DND-41 (cell line): ENCODE measurements around the gene RELN.

Experiments used
- ATAC-seq: fragments of 200-7000 bp; cut with Tn5 transposase; 3 replicates; pipeline ENCODE4 v1.9.1; 2021; ENCODE audit warnings: low read depth; ENCODE audit not compliant: insufficient read depth
- DNase-seq: peaks from one replicate; pipeline ENCODE4 v3.0.0-alpha.2; 2020
- H2AFZ ChIP-seq: 2 replicates; pipeline ENCODE4 v1.6.0; 2012; ENCODE audit warnings: low read depth, low read length
- H3K27ac ChIP-seq: 2 replicates; pipeline ENCODE4 v1.5.1; 2012; ENCODE audit warnings: low read length, inconsistent platforms
- H3K27me3 ChIP-seq: fragments of 200-600 bp; sonication (generic); 2 replicates; pipeline ENCODE4 v1.6.0; 2012; ENCODE audit warnings: low read length, mild to moderate bottlenecking, inconsistent platforms; ENCODE audit not compliant: insufficient read depth, poor library complexity
- H3K36me3 ChIP-seq: 2 replicates; pipeline ENCODE4 v1.5.1; 2012; ENCODE audit warnings: low read length, inconsistent platforms; ENCODE audit not compliant: insufficient read depth
- H3K4me1 ChIP-seq: 2 replicates; pipeline ENCODE4 v1.5.1; 2012; ENCODE audit warnings: mild to moderate bottlenecking, low read length; ENCODE audit not compliant: insufficient read depth
- H3K4me2 ChIP-seq: 2 replicates; pipeline ENCODE4 v1.6.0; 2012; ENCODE audit warnings: mild to moderate bottlenecking, moderate library complexity, low read length, inconsistent platforms; ENCODE audit not compliant: insufficient read depth
- H3K4me3 ChIP-seq, 2 experiments: fragments of 200-600 bp in 1 of 2; shearing (Covaris generic) in 1 of 2; 2 replicates each; pipeline ENCODE4 v1.5.1; 2012 to 2016; ENCODE audit warnings: inconsistent platforms in 2 of 2, low read length in 2 of 2, mild to moderate bottlenecking in 2 of 2, low read depth in 1 of 2, moderate library complexity in 1 of 2
- H3K79me2 ChIP-seq: 2 replicates; pipeline ENCODE4 v1.6.0; 2012; ENCODE audit warnings: low read length, inconsistent platforms; ENCODE audit not compliant: insufficient read depth
- H3K9ac ChIP-seq: 2 replicates; pipeline ENCODE4 v1.6.0; 2012; ENCODE audit warnings: low read depth, mild to moderate bottlenecking, inconsistent platforms, low read length, moderate library complexity
- H3K9me3 ChIP-seq: 2 replicates; pipeline ENCODE4 v1.5.1; 2012; ENCODE audit warnings: low read length, moderate library complexity, mild to moderate bottlenecking, inconsistent platforms; ENCODE audit not compliant: insufficient read depth, severe bottlenecking
- H4K20me1 ChIP-seq: 2 replicates; pipeline ENCODE4 v1.6.0; 2012; ENCODE audit warnings: low read length; ENCODE audit not compliant: insufficient read depth
- EZH2 ChIP-seq: IDR thresholded peaks from 3 replicates; pipeline ENCODE4 v1.6.1; 2012; ENCODE audit warnings: borderline replicate concordance, low read depth, mild to moderate bottlenecking, moderate library complexity, low read length, inconsistent platforms; ENCODE audit not compliant: severe bottlenecking
- TF ChIP-seq, protein P1 (sequence below): IDR thresholded peaks from 2 replicates; pipeline ENCODE4 v1.5.1; 2012; ENCODE audit warnings: borderline replicate concordance, low read length, moderate library complexity, mild to moderate bottlenecking; ENCODE audit not compliant: poor library complexity, severe bottlenecking; ENCODE audit errors: extremely low read depth

RELN gene

DNA sequence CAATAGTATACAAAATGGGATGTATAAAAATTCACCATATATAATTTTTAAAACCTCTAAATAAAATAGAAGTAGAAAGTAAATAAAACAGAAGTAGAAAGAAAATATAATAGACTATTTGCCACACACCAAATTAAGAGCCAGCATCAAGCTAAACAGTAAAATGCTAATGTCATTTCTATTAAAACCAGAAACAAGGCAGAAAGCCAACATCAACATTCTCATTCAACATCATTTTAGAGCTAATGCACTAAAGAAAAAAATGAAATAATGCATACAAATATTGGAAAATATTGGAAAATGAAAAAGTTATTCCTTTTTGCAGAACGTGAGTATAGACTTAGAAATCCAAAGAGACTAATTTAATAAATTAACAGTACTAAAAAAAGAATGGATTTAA lies 23.4 kb upstream of the RELN start:
- no peaks in the 10 kb centered on the region for H3K9me3 ChIP-seq
- TF ChIP-seq, protein P1, sequence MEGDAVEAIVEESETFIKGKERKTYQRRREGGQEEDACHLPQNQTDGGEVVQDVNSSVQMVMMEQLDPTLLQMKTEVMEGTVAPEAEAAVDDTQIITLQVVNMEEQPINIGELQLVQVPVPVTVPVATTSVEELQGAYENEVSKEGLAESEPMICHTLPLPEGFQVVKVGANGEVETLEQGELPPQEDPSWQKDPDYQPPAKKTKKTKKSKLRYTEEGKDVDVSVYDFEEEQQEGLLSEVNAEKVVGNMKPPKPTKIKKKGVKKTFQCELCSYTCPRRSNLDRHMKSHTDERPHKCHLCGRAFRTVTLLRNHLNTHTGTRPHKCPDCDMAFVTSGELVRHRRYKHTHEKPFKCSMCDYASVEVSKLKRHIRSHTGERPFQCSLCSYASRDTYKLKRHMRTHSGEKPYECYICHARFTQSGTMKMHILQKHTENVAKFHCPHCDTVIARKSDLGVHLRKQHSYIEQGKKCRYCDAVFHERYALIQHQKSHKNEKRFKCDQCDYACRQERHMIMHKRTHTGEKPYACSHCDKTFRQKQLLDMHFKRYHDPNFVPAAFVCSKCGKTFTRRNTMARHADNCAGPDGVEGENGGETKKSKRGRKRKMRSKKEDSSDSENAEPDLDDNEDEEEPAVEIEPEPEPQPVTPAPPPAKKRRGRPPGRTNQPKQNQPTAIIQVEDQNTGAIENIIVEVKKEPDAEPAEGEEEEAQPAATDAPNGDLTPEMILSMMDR: no peak
- TF ChIP-seq EZH2: no peak
- no peak overlapping the region for H3K4me2 ChIP-seq
- no peaks in the 10 kb centered on the region for H4K20me1 ChIP-seq
- DNase-seq: no peak
- no peaks in the 10 kb centered on the region for H3K36me3 ChIP-seq
- no peak for ATAC-seq
- H3K4me1 ChIP-seq: no peaks in the 10 kb centered on the region
- no peak overlapping the region for H3K9ac ChIP-seq
- H2AFZ ChIP-seq: no peak overlapping the region
- no peaks in the 10 kb centered on the region for H3K79me2 ChIP-seq
- peaks cover 9% of the 10 kb centered on the region for H3K27me3 ChIP-seq
- no peak overlapping the region for H3K27ac ChIP-seq
- H3K4me3 ChIP-seq: no peak overlapping the region

DNA sequence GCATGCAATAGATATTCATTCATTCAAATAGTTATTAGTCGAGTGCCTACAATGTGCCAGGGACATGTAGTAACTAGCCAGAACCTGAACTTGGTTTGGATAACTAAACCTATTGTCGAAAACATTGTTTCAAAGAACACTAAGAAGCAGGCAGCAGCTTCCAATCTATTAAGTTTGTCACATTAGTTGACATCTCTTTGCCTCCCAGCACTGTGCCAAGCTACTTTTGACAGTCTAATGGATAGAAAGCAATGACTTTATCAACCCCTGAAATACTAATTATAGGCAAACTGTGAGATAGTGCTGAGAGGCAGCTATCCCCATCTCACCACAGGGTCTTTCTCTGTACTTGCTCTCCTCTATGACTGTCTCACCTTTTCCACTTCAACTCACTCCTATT lies 22.4 kb upstream of the RELN start:
- DNase-seq (no peak), ATAC-seq (no peak)
- Histone ChIP-seq H3K9me3 (no peaks in the 10 kb centered on the region), H3K36me3 (no peaks in the 10 kb centered on the region), H2AFZ (no peak overlapping the region), H4K20me1 (no peaks in the 10 kb centered on the region), H3K4me1 (no peaks in the 10 kb centered on the region), H3K79me2 (no peaks in the 10 kb centered on the region), H3K27ac (no peak overlapping the region), H3K4me3 (no peak overlapping the region), H3K4me2 (no peak overlapping the region), H3K9ac (no peak overlapping the region), H3K27me3 (peaks cover 9% of the 10 kb centered on the region)
- no peak for TF ChIP-seq EZH2
- TF ChIP-seq, protein P1: no peak

DNA sequence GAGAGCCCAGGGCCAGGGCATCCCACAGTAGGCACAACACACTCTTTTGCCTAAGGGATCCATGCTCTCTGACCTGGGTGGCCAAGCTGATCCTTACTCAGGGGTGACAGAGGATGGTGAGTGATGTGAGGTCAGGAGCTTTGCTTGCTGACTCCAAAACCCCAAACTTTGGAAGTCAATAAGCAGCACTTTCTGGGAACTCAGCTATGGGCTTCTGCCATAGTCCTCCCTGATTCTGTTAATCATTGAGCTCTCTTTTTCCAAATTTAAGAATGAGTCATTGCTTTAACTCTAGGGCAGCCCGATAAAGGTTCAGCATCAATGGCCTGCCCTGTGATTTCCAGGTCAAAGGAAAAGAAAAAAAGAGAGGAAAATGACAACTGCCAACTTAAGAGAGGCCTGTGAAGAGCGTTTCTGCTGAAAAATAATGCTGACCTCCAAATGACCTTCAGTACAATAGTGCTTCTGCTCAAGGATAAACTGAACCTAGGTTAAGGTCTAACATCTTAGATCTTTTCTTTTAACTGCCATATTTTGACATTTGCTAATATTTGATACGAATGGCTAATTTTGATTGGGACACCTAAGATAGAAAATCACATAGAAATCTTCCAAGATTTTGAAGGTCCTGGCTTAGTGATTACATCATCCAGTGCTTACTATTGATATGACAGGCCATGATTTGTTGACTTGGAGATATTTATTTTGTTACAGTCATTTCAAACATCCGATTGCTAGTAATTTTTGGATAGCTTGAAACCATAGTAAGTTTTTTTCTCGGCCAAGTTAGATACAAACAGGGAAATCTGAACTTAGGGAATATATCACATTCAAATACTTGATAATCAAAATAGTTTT lies 20.8 kb upstream of the RELN start:
- Histone ChIP-seq H3K79me2 (no peaks in the 10 kb centered on the region), H3K9me3 (no peaks in the 10 kb centered on the region), H3K9ac (no peak overlapping the region), H4K20me1 (no peaks in the 10 kb centered on the region), H2AFZ (no peak overlapping the region), H3K36me3 (no peaks in the 10 kb centered on the region), H3K4me2 (no peak overlapping the region), H3K4me3 (no peak overlapping the region), H3K4me1 (no peaks in the 10 kb centered on the region), H3K27me3 (peaks cover 9% of the 10 kb centered on the region), H3K27ac (no peak overlapping the region)
- TF ChIP-seq EZH2: no peak
- TF ChIP-seq, protein P1: no peak
- ATAC-seq: no peak
- no peak for DNase-seq

DNA sequence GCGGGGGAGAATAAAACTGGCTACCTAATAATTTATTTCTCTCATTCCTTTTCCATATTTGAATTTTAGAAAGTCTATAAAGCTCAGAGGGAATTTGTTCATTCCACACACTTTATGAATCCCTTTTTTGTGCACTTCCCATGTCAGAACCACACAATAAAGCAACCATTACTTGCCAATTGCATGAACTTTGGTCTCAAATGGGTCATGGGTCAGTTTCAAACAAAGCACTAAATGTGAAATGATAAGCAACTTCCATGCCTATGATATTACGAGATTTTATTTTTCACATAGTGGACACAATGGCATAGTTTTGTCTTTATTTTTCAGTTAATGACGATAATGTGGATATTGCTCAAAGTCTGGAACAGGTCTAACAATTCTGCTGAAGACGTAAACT lies 18.6 kb upstream of the RELN start:
- H3K27me3 ChIP-seq: peaks cover 12% of the 10 kb centered on the region
- H2AFZ ChIP-seq: no peak overlapping the region
- DNase-seq (no peak), ATAC-seq (no peak)
- no peaks in the 10 kb centered on the region for H3K36me3 ChIP-seq
- TF ChIP-seq, protein P1: no peak
- TF ChIP-seq EZH2: no peak
- H3K4me1 ChIP-seq: no peaks in the 10 kb centered on the region
- H3K9ac ChIP-seq: no peak overlapping the region
- no peaks in the 10 kb centered on the region for H4K20me1 ChIP-seq
- no peak overlapping the region for H3K4me3 ChIP-seq
- H3K9me3 ChIP-seq: no peaks in the 10 kb centered on the region
- H3K27ac ChIP-seq: no peak overlapping the region
- no peaks in the 10 kb centered on the region for H3K79me2 ChIP-seq
- H3K4me2 ChIP-seq: no peak overlapping the region
